NCI-H128 (cell line): Measurements from ENCODE around the gene DRAP1.

ENCODE experiments used
- DNase-seq: peaks from one replicate; lab custom pipeline; 2025; ENCODE audit not compliant: unreplicated experiment; lab: John Stamatoyannopoulos, UW

Gene DRAP1

GRCh38 chr11:65960824-65961266 is 41.6 kb downstream of the DRAP1 start:
- DNase-seq, result no peak

- DNase-seq, result peak; percentile 97
Measured at GRCh38 chr11:65961267-65962140, 42.3 kb downstream of the DRAP1 start, which contains the start of gene SART1. Gene SART1, plus strand, starts transcription at chr11:65961734. Its CDS starts 47 bp downstream, at chr11:65961781.

DNA sequence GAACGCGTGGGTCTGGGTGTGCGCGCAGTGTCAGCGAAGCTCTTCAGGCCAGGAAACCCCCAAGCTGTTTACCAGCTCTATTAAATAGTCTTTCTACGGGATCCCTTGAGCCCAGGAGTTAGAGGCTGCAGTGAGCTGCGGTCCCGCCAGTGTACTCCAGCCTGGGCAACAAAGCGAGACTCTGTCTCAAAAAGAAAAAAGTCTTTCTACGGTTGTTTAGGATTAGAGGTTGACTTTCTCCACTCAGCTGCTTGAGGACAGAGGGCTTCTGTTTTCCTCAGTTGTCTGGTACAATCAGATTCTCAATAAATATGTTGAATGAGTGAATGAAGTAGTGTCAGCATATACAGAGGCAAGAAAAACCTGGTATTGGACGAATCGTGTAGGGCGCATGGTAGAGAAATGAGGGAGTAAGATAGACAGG is 42.9 kb downstream of the DRAP1 start:
- no peak for DNase-seq

DNA sequence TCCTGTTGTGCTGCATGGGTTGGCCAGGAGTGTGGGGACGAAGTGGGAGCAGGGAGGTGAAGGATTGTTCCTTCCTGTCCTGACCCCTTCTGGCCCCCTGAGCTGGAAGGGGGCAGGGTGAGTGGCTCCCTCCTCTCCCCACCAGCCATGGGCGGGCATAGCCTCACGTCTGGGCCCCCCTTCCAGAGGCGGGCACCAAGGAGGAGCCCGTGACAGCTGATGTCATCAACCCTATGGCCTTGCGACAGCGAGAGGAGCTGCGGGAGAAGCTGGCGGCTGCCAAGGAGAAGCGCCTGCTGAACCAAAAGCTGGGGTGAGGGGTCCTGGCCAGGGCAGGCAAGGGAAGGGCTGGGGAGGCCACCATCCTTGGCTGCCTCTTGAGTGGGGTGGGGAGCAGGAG is 45.7 kb downstream of the DRAP1 start:
- no peak for DNase-seq

- no peak for DNase-seq
Measured at GRCh38 chr11:65965986-65966762, 46.9 kb downstream of the DRAP1 start.

GRCh38 chr11:65967329-65967934 is 48.2 kb downstream of the DRAP1 start:
- no peak for DNase-seq

- no peak for DNase-seq
Measured at GRCh38 chr11:65968600-65969482, 49.6 kb downstream of the DRAP1 start.
